ENCODE results near the gene ZNF618.
"Not testable (repeated sequence)": the region's sequence is repeated elsewhere in the genome, so short reads cannot be mapped to it uniquely, and the experiment has no call there.

Gene ZNF618

GRCh38 chr9:114027863-114028465, 151.9 kb downstream of the ZNF618 start:
- in situ Hi-C loops (cut with MboI; ENCODE audit: low pct_unique_long_range_greater_than_20kb, low sequenced_read_pairs) = no loop called here
- no peak for DNase-seq

- in situ Hi-C loops (cut with MboI; ENCODE audit: low pct_unique_long_range_greater_than_20kb, low sequenced_read_pairs) = no loop called here
Observed at GRCh38 chr9:114028646-114029045, 152.5 kb downstream of the ZNF618 start.

GRCh38 chr9:114029311-114030170, 153.4 kb downstream of the ZNF618 start:
- no peak for DNase-seq
- in situ Hi-C loops (cut with MboI; ENCODE audit: low pct_unique_long_range_greater_than_20kb, low sequenced_read_pairs) = no loop called here

More at GRCh38 chr9:114028646-114029045, 152.5 kb downstream of the ZNF618 start:
- no peak for DNase-seq

GRCh38 chr9:114030364-114030763, 154.3 kb downstream of the ZNF618 start:
- in situ Hi-C loops (cut with MboI; ENCODE audit: low pct_unique_long_range_greater_than_20kb, low sequenced_read_pairs) = no loop called here
- no peak for DNase-seq

- no peak for DNase-seq
- in situ Hi-C loops (cut with MboI; ENCODE audit: low pct_unique_long_range_greater_than_20kb, low sequenced_read_pairs) = no loop called here
Observed at GRCh38 chr9:114031037-114031630, 155.0 kb downstream of the ZNF618 start.

GRCh38 chr9:114031948-114032840, 156.1 kb downstream of the ZNF618 start:
- in situ Hi-C loops (cut with MboI; ENCODE audit: low pct_unique_long_range_greater_than_20kb, low sequenced_read_pairs) = no loop called here
- DNase-seq = no peak

GRCh38 chr9:114033397-114034103, 157.4 kb downstream of the ZNF618 start:
- DNase-seq = peak; percentile 55

GRCh38 chr9:114034196-114034595, 158.1 kb downstream of the ZNF618 start:
- in situ Hi-C loops (cut with MboI; ENCODE audit: low pct_unique_long_range_greater_than_20kb, low sequenced_read_pairs) = no loop called here
- no peak for DNase-seq

More at GRCh38 chr9:114033397-114034103, 157.4 kb downstream of the ZNF618 start:
- in situ Hi-C loops (cut with MboI; ENCODE audit: low pct_unique_long_range_greater_than_20kb, low sequenced_read_pairs) = no loop called here

GRCh38 chr9:114034661-114035062, 158.6 kb downstream of the ZNF618 start:
- in situ Hi-C loops (cut with MboI; ENCODE audit: low pct_unique_long_range_greater_than_20kb, low sequenced_read_pairs) = no loop called here
- DNase-seq = no peak

- in situ Hi-C loops (cut with MboI; ENCODE audit: low pct_unique_long_range_greater_than_20kb, low sequenced_read_pairs) = no loop called here
- DNase-seq = no peak
Observed at GRCh38 chr9:114035221-114035844, 159.2 kb downstream of the ZNF618 start.

- DNase-seq = no peak
- in situ Hi-C loops (cut with MboI; ENCODE audit: low pct_unique_long_range_greater_than_20kb, low sequenced_read_pairs) = no loop called here
Observed at GRCh38 chr9:114035845-114036801, 160.0 kb downstream of the ZNF618 start.

GRCh38 chr9:114037249-114037648, 161.1 kb downstream of the ZNF618 start:
- in situ Hi-C loops (cut with MboI; ENCODE audit: low pct_unique_long_range_greater_than_20kb, low sequenced_read_pairs) = no loop called here
- no peak for DNase-seq

- DNase-seq = no peak
- in situ Hi-C loops (cut with MboI; ENCODE audit: low pct_unique_long_range_greater_than_20kb, low sequenced_read_pairs) = no loop called here
Observed at GRCh38 chr9:114037961-114038723, 162.0 kb downstream of the ZNF618 start.

- in situ Hi-C loops (cut with MboI; ENCODE audit: low pct_unique_long_range_greater_than_20kb, low sequenced_read_pairs) = no loop called here
Observed at GRCh38 chr9:114038724-114039313, 162.7 kb downstream of the ZNF618 start.

GRCh38 chr9:114039484-114039883, 163.4 kb downstream of the ZNF618 start:
- DNase-seq = no peak
- in situ Hi-C loops (cut with MboI; ENCODE audit: low pct_unique_long_range_greater_than_20kb, low sequenced_read_pairs) = no loop called here

More at GRCh38 chr9:114038724-114039313, 162.7 kb downstream of the ZNF618 start:
- no peak for DNase-seq

- DNase-seq; in situ Hi-C loops (cut with MboI; ENCODE audit: low pct_unique_long_range_greater_than_20kb, low sequenced_read_pairs): not testable (repeated sequence)
Observed at GRCh38 chr9:114043660-114044059, 167.6 kb downstream of the ZNF618 start.
